ENCODE measurements around the gene RANBP9. TPM values are rescaled to one million over a fixed set of nuclear protein-coding genes. Genes with fewer than 3 reads are reported as not detected.

RANBP9 gene
- total RNA-seq, 1 experiment from 2014 or later = 38.2 TPM

- intact Hi-C loops (cut with micrococcal nuclease; ENCODE audit: unreplicated experiment) = no loop called here
- TF ChIP-seq CTCF (IDR thresholded peaks at IDR 0.05; ENCODE audit: insufficient read depth in 1 of 2, low read depth in 1 of 2, low read length in 1 of 2, severe bottlenecking in 1 of 2, unreplicated experiment in 1 of 2) = no peak
- Mint-ChIP-seq H3K9me3 (ENCODE audit: unreplicated experiment) (no peaks in the 10 kb centered on the region), H3K4me1 (ENCODE audit: low read depth, unreplicated experiment) (no peaks in the 10 kb centered on the region), H3K27me3 (ENCODE audit: insufficient read depth, unreplicated experiment) (no peaks in the 10 kb centered on the region), H3K36me3 (ENCODE audit: insufficient read depth, unreplicated experiment) (no peaks in the 10 kb centered on the region), H3K27ac (ENCODE audit: unreplicated experiment) (no peak overlapping the region), H3K4me3 (ENCODE audit: unreplicated experiment) (no peak overlapping the region)
- ChIA-PET POLR2A (no interaction called here), CTCF (no interaction called here)
- Histone ChIP-seq H3K36me3 (ENCODE audit: control insufficient read depth, insufficient read depth, low read length) (no peaks in the 10 kb centered on the region), H3K27me3 (replicated peaks; ENCODE audit: control insufficient read depth, insufficient read depth, low read length) (no peaks in the 10 kb centered on the region), H3K4me3 (ENCODE audit: low read depth, low read length) (no peak overlapping the region), H3K9me3 (no peaks in the 10 kb centered on the region), H3K4me1 (no peaks in the 10 kb centered on the region)
- BruUV-seq (replicated peaks) = no TSS peak
- no peak for DNase-seq
Measured at GRCh38 chr6:13741365-13741764, 29.7 kb upstream of the RANBP9 start.

GRCh38 chr6:13735031-13735430, 23.4 kb upstream of the RANBP9 start:
- Histone ChIP-seq H3K4me1 (no peaks in the 10 kb centered on the region), H3K4me3 (ENCODE audit: low read depth, low read length) (no peak overlapping the region), H3K27me3 (replicated peaks; ENCODE audit: control insufficient read depth, insufficient read depth, low read length) (no peaks in the 10 kb centered on the region), H3K9me3 (no peaks in the 10 kb centered on the region), H3K36me3 (ENCODE audit: control insufficient read depth, insufficient read depth, low read length) (no peaks in the 10 kb centered on the region)
- no peak for TF ChIP-seq CTCF (IDR thresholded peaks at IDR 0.05; ENCODE audit: insufficient read depth in 1 of 2, low read depth in 1 of 2, low read length in 1 of 2, severe bottlenecking in 1 of 2, unreplicated experiment in 1 of 2)
- no peaks in the 10 kb centered on the region for H3K4me1 Mint-ChIP-seq (ENCODE audit: low read depth, unreplicated experiment)
- H3K9me3 Mint-ChIP-seq (ENCODE audit: unreplicated experiment) = no peaks in the 10 kb centered on the region
- H3K27ac Mint-ChIP-seq (ENCODE audit: unreplicated experiment) = no peak overlapping the region
- POLR2A ChIA-PET = no interaction called here
- H3K36me3 Mint-ChIP-seq (ENCODE audit: insufficient read depth, unreplicated experiment) = no peaks in the 10 kb centered on the region
- no peak overlapping the region for H3K4me3 Mint-ChIP-seq (ENCODE audit: unreplicated experiment)
- H3K27me3 Mint-ChIP-seq (ENCODE audit: insufficient read depth, unreplicated experiment) = no peaks in the 10 kb centered on the region
- no peak for DNase-seq
- CTCF ChIA-PET = no interaction called here
- no TSS peak for BruUV-seq (replicated peaks)
- intact Hi-C loops (cut with micrococcal nuclease; ENCODE audit: unreplicated experiment) = no loop called here

GRCh38 chr6:13733178-13733887, 21.7 kb upstream of the RANBP9 start:
- H3K4me3 Mint-ChIP-seq (ENCODE audit: unreplicated experiment) = peak overlapping the region; percentile 37
- Histone ChIP-seq H3K36me3 (ENCODE audit: control insufficient read depth, insufficient read depth, low read length) (no peaks in the 10 kb centered on the region), H3K4me1 (no peaks in the 10 kb centered on the region), H3K4me3 (ENCODE audit: low read depth, low read length) (no peak overlapping the region), H3K9me3 (no peaks in the 10 kb centered on the region), H3K27me3 (replicated peaks; ENCODE audit: control insufficient read depth, insufficient read depth, low read length) (no peaks in the 10 kb centered on the region)
- H3K36me3 Mint-ChIP-seq (ENCODE audit: insufficient read depth, unreplicated experiment) = no peaks in the 10 kb centered on the region
- no peaks in the 10 kb centered on the region for H3K27me3 Mint-ChIP-seq (ENCODE audit: insufficient read depth, unreplicated experiment)
- CTCF ChIA-PET = no interaction called here
- BruUV-seq (replicated peaks) = no TSS peak
- no peak for TF ChIP-seq CTCF (IDR thresholded peaks at IDR 0.05; ENCODE audit: insufficient read depth in 1 of 2, low read depth in 1 of 2, low read length in 1 of 2, severe bottlenecking in 1 of 2, unreplicated experiment in 1 of 2)
- no peaks in the 10 kb centered on the region for H3K4me1 Mint-ChIP-seq (ENCODE audit: low read depth, unreplicated experiment)
- H3K27ac Mint-ChIP-seq (ENCODE audit: unreplicated experiment) = no peak overlapping the region
- POLR2A ChIA-PET = interaction anchor here (0.5 kb wide), 1 partner anchor 117 kb away, joined by 3 read pairs; no protein-coding TSS in a partner anchor
- no peaks in the 10 kb centered on the region for H3K9me3 Mint-ChIP-seq (ENCODE audit: unreplicated experiment)
- intact Hi-C loops (cut with micrococcal nuclease; ENCODE audit: unreplicated experiment) = no loop called here
- DNase-seq = no peak
